Right lobe of liver (tissue), 4 donors: ENCODE results near the gene ACTL7B.

Experiments used
- POLR2A ChIP-seq: fragments of 450-650 bp; IDR thresholded peaks from one replicate; pipeline ENCODE4 v1.6.1; 2017; ENCODE audit warnings: antibody characterized with exemption, mild to moderate bottlenecking
- TF ChIP-seq, protein P1 (sequence below), 4 donors: fragments of 200-600 bp in 3 of 4; fragments of 450-650 bp in 1 of 4; IDR thresholded peaks; one replicate each; pipeline versions ENCODE4 v1.5.1 to v1.8.0; 2016 to 2022; ENCODE audit warnings: antibody characterized with exemption in 4 of 4, mild to moderate bottlenecking in 2 of 4
- donor health status: DM: no; HTN: no; CAD: no.
- donor health status: DM: no; HTN: no; CAD: no.
- donor health status: DM: no; HTN: yes; CAD: no.

DNA sequence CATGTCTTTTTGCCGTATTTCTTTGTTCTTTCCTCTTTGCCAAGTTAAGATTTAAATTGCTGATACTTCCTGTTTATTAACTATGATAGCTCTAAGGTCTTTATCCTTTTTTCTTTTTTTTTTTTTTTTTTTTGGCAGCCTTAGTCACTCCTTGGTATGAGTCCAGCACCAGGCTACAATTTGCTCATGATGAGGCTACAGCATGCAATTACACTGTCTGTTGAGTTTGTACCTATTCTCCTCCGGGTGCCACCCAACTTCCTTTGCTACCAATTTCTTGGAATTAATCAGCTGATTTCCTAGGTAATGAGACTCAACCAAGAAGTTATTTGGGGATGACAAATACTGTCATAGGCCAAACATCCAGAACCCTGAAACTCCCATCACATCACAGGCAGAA, 25.5 kb downstream of the ACTL7B start:
- TF ChIP-seq, protein P1, sequence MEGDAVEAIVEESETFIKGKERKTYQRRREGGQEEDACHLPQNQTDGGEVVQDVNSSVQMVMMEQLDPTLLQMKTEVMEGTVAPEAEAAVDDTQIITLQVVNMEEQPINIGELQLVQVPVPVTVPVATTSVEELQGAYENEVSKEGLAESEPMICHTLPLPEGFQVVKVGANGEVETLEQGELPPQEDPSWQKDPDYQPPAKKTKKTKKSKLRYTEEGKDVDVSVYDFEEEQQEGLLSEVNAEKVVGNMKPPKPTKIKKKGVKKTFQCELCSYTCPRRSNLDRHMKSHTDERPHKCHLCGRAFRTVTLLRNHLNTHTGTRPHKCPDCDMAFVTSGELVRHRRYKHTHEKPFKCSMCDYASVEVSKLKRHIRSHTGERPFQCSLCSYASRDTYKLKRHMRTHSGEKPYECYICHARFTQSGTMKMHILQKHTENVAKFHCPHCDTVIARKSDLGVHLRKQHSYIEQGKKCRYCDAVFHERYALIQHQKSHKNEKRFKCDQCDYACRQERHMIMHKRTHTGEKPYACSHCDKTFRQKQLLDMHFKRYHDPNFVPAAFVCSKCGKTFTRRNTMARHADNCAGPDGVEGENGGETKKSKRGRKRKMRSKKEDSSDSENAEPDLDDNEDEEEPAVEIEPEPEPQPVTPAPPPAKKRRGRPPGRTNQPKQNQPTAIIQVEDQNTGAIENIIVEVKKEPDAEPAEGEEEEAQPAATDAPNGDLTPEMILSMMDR (IDR thresholded peaks at IDR 0.05): no peak
- TF ChIP-seq POLR2A: no peak
